Neural cell (in vitro differentiated cells): ENCODE results near the gene PITPNB. TPM values are rescaled to one million over a fixed set of nuclear protein-coding genes. Genes with fewer than 3 reads are reported as not detected.

Source experiments
- H2AFZ ChIP-seq: fragments of 200-600, 300-800 bp; sonication (generic), shearing (Covaris generic); 2 replicates; pipeline ENCODE4 v1.6.0; 2014; ENCODE audit warnings: low read depth, mild to moderate bottlenecking, antibody characterized with exemption, low read length, moderate library complexity
- H3F3A ChIP-seq: fragments of 200-600 bp; shearing (Covaris generic); 2 replicates; pipeline ENCODE4 v1.6.1; 2016; ENCODE audit warnings: mild to moderate bottlenecking, moderate library complexity, mixed read lengths, antibody characterized with exemption, low read length; ENCODE audit not compliant: insufficient read depth, poor library complexity, severe bottlenecking
- H3K27ac ChIP-seq: fragments of 200-600, 300-800 bp; sonication (generic), shearing (Covaris generic); 2 replicates; pipeline ENCODE4 v1.5.1; 2014; ENCODE audit warnings: mild to moderate bottlenecking, low read length, moderate library complexity
- H3K27me3 ChIP-seq: fragments of 300-800, 200-600 bp; sonication (generic), shearing (Covaris generic); 2 replicates; pipeline ENCODE4 v1.6.0; 2014; ENCODE audit warnings: mild to moderate bottlenecking, low read depth, low read length, moderate library complexity; ENCODE audit not compliant: insufficient read depth
- H3K36me3 ChIP-seq: fragments of 300-800, 200-600 bp; sonication (generic), shearing (Covaris generic); 2 replicates; pipeline ENCODE4 v1.5.1; 2014; ENCODE audit warnings: mild to moderate bottlenecking, antibody characterized with exemption, low read length, moderate library complexity; ENCODE audit not compliant: insufficient read depth
- H3K4me2 ChIP-seq: fragments of 300-800, 200-600 bp; sonication (generic), shearing (Covaris generic); 2 replicates; pipeline ENCODE4 v1.6.0; 2014; ENCODE audit warnings: mild to moderate bottlenecking, low read length
- H3K4me3 ChIP-seq: fragments of 300-800, 200-600 bp; sonication (generic), shearing (Covaris generic); 2 replicates; pipeline ENCODE4 v1.5.1; 2014; ENCODE audit warnings: mild to moderate bottlenecking, low read length, moderate library complexity
- H3K79me2 ChIP-seq: fragments of 200-600 bp; shearing (Covaris generic); replicated peaks from 2 replicates; pipeline ENCODE4 v1.6.0; 2014; ENCODE audit warnings: mild to moderate bottlenecking, low read length, moderate library complexity; ENCODE audit not compliant: insufficient read depth
- H3K9ac ChIP-seq: fragments of 300-800, 200-600 bp; sonication (generic), shearing (Covaris generic); 2 replicates; pipeline ENCODE4 v1.6.1; 2016; ENCODE audit warnings: mild to moderate bottlenecking, low read length, mixed read lengths
- H3K9me2 ChIP-seq: fragments of 200-600 bp; shearing (Covaris generic); 2 replicates; pipeline ENCODE4 v1.6.1; 2016; ENCODE audit warnings: mild to moderate bottlenecking, low read length, mixed read lengths; ENCODE audit not compliant: insufficient read depth
- H3K9me3 ChIP-seq: fragments of 200-600, 300-800 bp; sonication (generic), shearing (Covaris generic); 2 replicates; pipeline ENCODE4 v1.6.1; 2016; ENCODE audit warnings: mild to moderate bottlenecking, mixed run types, low read length, moderate library complexity, mixed read lengths
- H4K20me1 ChIP-seq: fragments of 200-600 bp; shearing (Covaris generic); 2 replicates; pipeline ENCODE4 v1.6.1; 2016; ENCODE audit warnings: mild to moderate bottlenecking, mixed run types; ENCODE audit not compliant: insufficient read depth
- CTCF ChIP-seq: fragments of 450-650 bp; IDR thresholded peaks from 2 replicates; pipeline ENCODE4 v1.5.1; 2014; ENCODE audit warnings: antibody characterized with exemption, mild to moderate bottlenecking, moderate library complexity; ENCODE audit not compliant: poor library complexity, severe bottlenecking
- EP300 ChIP-seq: fragments of 450-650 bp; conservative IDR thresholded peaks from 2 replicates; pipeline ENCODE4 v1.6.1; 2014; ENCODE audit warnings: antibody characterized with exemption, mild to moderate bottlenecking, moderate library complexity; ENCODE audit not compliant: poor library complexity, severe bottlenecking
- EZH2 ChIP-seq: fragments of 200-600, 300-800 bp; shearing (Covaris generic), sonication (generic); IDR thresholded peaks from 2 replicates; pipeline ENCODE4 v1.6.1; 2014; ENCODE audit warnings: antibody characterized with exemption, low read length, borderline replicate concordance, mild to moderate bottlenecking; ENCODE audit not compliant: insufficient read depth, poor library complexity, severe bottlenecking
- MXI1 ChIP-seq: fragments of 450-650 bp; conservative IDR thresholded peaks from 2 replicates; pipeline ENCODE4 v1.6.1; 2014; ENCODE audit warnings: antibody characterized with exemption, mild to moderate bottlenecking; ENCODE audit not compliant: poor library complexity, severe bottlenecking
- POLR2AphosphoS5 ChIP-seq: IDR thresholded peaks from 2 replicates; pipeline ENCODE4 v1.6.1; 2012
- RAD21 ChIP-seq: fragments of 450-650 bp; conservative IDR thresholded peaks from 2 replicates; pipeline ENCODE4 v1.6.1; 2014; ENCODE audit warnings: antibody characterized with exemption, mild to moderate bottlenecking, moderate library complexity
- REST ChIP-seq: IDR thresholded peaks from 2 replicates; pipeline ENCODE4 v1.6.1; 2012; ENCODE audit warnings: borderline replicate concordance
- SMC3 ChIP-seq: fragments of 450-650 bp; conservative IDR thresholded peaks from 2 replicates; pipeline ENCODE4 v1.6.1; 2014; ENCODE audit warnings: antibody characterized with exemption, mild to moderate bottlenecking, moderate library complexity; ENCODE audit not compliant: poor library complexity
- polyA plus RNA-seq: library from polyadenylated mRNA; depleted of rRNA; stranded (reverse); fragments of >200 nt; gene quantifications from 2 replicates; pipeline ENCODE4 v1.2.3, GENCODE V29; 2014

The PITPNB gene
- polyA plus RNA-seq, 1 donor from 2014 or later = 44.8 TPM

GRCh38 chr22:27919942-27920755 is 1.1 kb upstream of the PITPNB start:
- H3K9ac ChIP-seq = peak overlapping the region; percentile 89
- H2AFZ ChIP-seq = peak overlapping the region; percentile 54
- H3F3A ChIP-seq = peaks cover 3% of the 10 kb centered on the region
- no peaks in the 10 kb centered on the region for H3K9me2 ChIP-seq
- peaks cover 50% of the 10 kb centered on the region for H3K79me2 ChIP-seq
- H3K27me3 ChIP-seq = no peaks in the 10 kb centered on the region
- no peaks in the 10 kb centered on the region for H3K36me3 ChIP-seq
- TF ChIP-seq CTCF = no peak
- no peak for TF ChIP-seq SMC3
- no peak for TF ChIP-seq RAD21
- no peak for TF ChIP-seq REST
- TF ChIP-seq EP300 = no peak
- no peak for TF ChIP-seq MXI1
- TF ChIP-seq EZH2 = no peak
- H3K9me3 ChIP-seq = no peaks in the 10 kb centered on the region
- H3K27ac ChIP-seq = peak overlapping the region; percentile 94
- no peaks in the 10 kb centered on the region for H4K20me1 ChIP-seq
- peak overlapping the region; percentile 94 for H3K4me2 ChIP-seq
- peak overlapping the region; percentile 84 for H3K4me3 ChIP-seq

- no peaks in the 10 kb centered on the region for H3K36me3 ChIP-seq
- H3F3A ChIP-seq = peaks cover 3% of the 10 kb centered on the region
- peak overlapping the region; percentile 80 for H3K27ac ChIP-seq
- peak overlapping the region; percentile 63 for H3K4me2 ChIP-seq
- H3K79me2 ChIP-seq = peaks cover 60% of the 10 kb centered on the region
- peak overlapping the region; percentile 80 for H3K9ac ChIP-seq
- peak overlapping the region; percentile 84 for H3K4me3 ChIP-seq
- H3K9me2 ChIP-seq = no peaks in the 10 kb centered on the region
- H3K27me3 ChIP-seq = no peaks in the 10 kb centered on the region
- no peaks in the 10 kb centered on the region for H3K9me3 ChIP-seq
- peak; percentile 92 for TF ChIP-seq MXI1
- TF ChIP-seq SMC3 = peak; percentile 17
- TF ChIP-seq POLR2AphosphoS5 = no peak
- H2AFZ ChIP-seq = peak overlapping the region; percentile 61
- no peaks in the 10 kb centered on the region for H4K20me1 ChIP-seq
Measured at GRCh38 chr22:27918341-27919221, 475 bp downstream of the PITPNB start.
